K562 (cell line): ENCODE measurements around the gene GABRR3. TPM values are rescaled to one million over a fixed set of nuclear protein-coding genes. Genes with fewer than 3 reads are reported as not detected.

ENCODE experiments used
- AFF1 ChIP-seq, 2 experiments: fragments of 450-650 bp; IDR thresholded peaks; 2 replicates each; pipeline ENCODE4 v1.6.1; 2018; ENCODE audit warnings: mild to moderate bottlenecking in 2 of 2, low read depth in 1 of 2; ENCODE audit not compliant: partially characterized antibody in 2 of 2
- ATF1 ChIP-seq, 2 experiments: fragments of 450-650 bp in 1 of 2; IDR thresholded peaks; 2 replicates each; pipeline ENCODE4 v1.6.1; 2016; ENCODE audit warnings: missing compliant biosample characterization in 1 of 2, missing genetic modification characterization in 1 of 2
- E2F6 ChIP-seq, 2 experiments: IDR thresholded peaks; 2 replicates each; pipeline ENCODE4 v1.6.1; 2011; ENCODE audit warnings: borderline replicate concordance in 1 of 2, control low read depth in 1 of 2, low read depth in 1 of 2, low read length in 1 of 2, mild to moderate bottlenecking in 1 of 2, mixed read lengths in 1 of 2, moderate library complexity in 1 of 2; ENCODE audit not compliant: insufficient read depth in 1 of 2, insufficient read length in 1 of 2, poor library complexity in 1 of 2, severe bottlenecking in 1 of 2; ENCODE audit errors: extremely low read depth in 1 of 2
- MBD2 ChIP-seq: sonication (generic); IDR thresholded peaks from 2 replicates; pipeline ENCODE4 v1.6.1; 2016; ENCODE audit warnings: low read depth, borderline replicate concordance
- NKRF ChIP-seq: fragments of 450-650 bp; IDR thresholded peaks from 2 replicates; pipeline ENCODE4 v1.6.1; 2016; ENCODE audit warnings: borderline replicate concordance
- NR2C2 ChIP-seq, 2 experiments: fragments of 200-800 bp in 1 of 2; sonication (Bioruptor generic) in 1 of 2; sonication (generic) in 1 of 2; formaldehyde crosslinking in 1 of 2; IDR thresholded peaks; 2 replicates each; pipeline versions ENCODE4 v1.6.1 to v1.8.0; 2016 to 2022; ENCODE audit warnings: mild to moderate bottlenecking in 1 of 2, missing compliant biosample characterization in 1 of 2, missing genetic modification characterization in 1 of 2, missing genetic modification reagents in 1 of 2
- SIRT6 ChIP-seq: IDR thresholded peaks from one replicate; pipeline ENCODE4 v1.6.1; 2012; ENCODE audit warnings: low read depth, mild to moderate bottlenecking, control low read depth, inconsistent platforms, low read length, moderate library complexity
- TAL1 ChIP-seq: fragments of 450-650 bp; IDR thresholded peaks from 2 replicates; pipeline ENCODE4 v1.6.1; 2016; ENCODE audit warnings: mild to moderate bottlenecking
- TSHZ1 ChIP-seq: fragments of 250-450 bp; sonication (Bioruptor Pico); IDR thresholded peaks from 2 replicates; pipeline ENCODE4 v1.4.0; 2020; ENCODE audit warnings: mild to moderate bottlenecking, moderate library complexity
- UBTF ChIP-seq, 2 experiments: IDR thresholded peaks; 2 replicates each; pipeline ENCODE4 v1.6.1; 2012; ENCODE audit warnings: improper control_type of control experiment in 2 of 2, low read depth in 2 of 2, low read length in 2 of 2, borderline replicate concordance in 1 of 2
- polyA plus RNA-seq, 8 experiments: library from polyadenylated mRNA; depleted of rRNA in 4 of 8; stranded (reverse) in 5 of 8; unstranded in 3 of 8; fragments of >200 nt; fragmentation: Nextera tagmentation in 2 of 8; fragmentation: Illumina TruSeq in 1 of 8; extraction: Ambion mirVana in 2 of 8; extraction: Trizol in 1 of 8; gene quantifications; 2 replicates each; pipeline versions ENCODE4 v1.2.1 to v1.2.3, GENCODE V29; 2011 to 2014; ENCODE audit warnings: inconsistent platforms in 1 of 8, missing spikeins in 1 of 8
- total RNA-seq, 7 experiments: library from RNA; depleted of rRNA in 6 of 7; stranded (reverse); fragments of >200 nt in 6 of 7; fragmentation: Illumina TruSeq in 2 of 7; extraction: Trizol in 2 of 7; gene quantifications; 2 replicates each; pipeline versions ENCODE4 v1.2.1 to v1.2.3, GENCODE V29; 2011 to 2021; ENCODE audit warnings: low replicate concordance in 1 of 7

GABRR3 gene
- total and polyA plus RNA-seq, 9 of the 15 experiments (the other 6 are each of a cell fraction or from before 2014, with no cell fraction given), result not detected

- TF ChIP-seq E2F6 (IDR thresholded peaks at IDR 0.05; ENCODE audit: borderline replicate concordance in 1 of 2, extremely low read depth in 1 of 2, insufficient read depth in 1 of 2, insufficient read length in 1 of 2, low read depth in 1 of 2, low read length in 1 of 2, poor library complexity in 1 of 2, severe bottlenecking in 1 of 2) (peak; percentile 72 to 81), UBTF (IDR thresholded peaks at IDR 0.05; ENCODE audit: borderline replicate concordance in 1 of 2, low read depth in 2 of 2, low read length in 2 of 2) (no peak), ATF1 (CRISPR knock-in tag; IDR thresholded peaks at IDR 0.05) (no peak), ATF1 (tag; IDR thresholded peaks at IDR 0.05) (peak; percentile 18; the same call in 1 of the 2 replicates), NKRF (peak; percentile 85), TAL1 (no peak), NR2C2 (CRISPR knock-in tag; IDR thresholded peaks at IDR 0.05) (no peak), NR2C2 (tag; IDR thresholded peaks at IDR 0.05) (no peak), AFF1 (IDR thresholded peaks at IDR 0.05; ENCODE audit: low read depth in 1 of 2, partially characterized antibody in 2 of 2) (no peak), SIRT6 (no peak), MBD2 (no peak), TSHZ1 (CRISPR knock-in tag) (no peak)
Observed at GRCh38 chr3:97971679-97972567, 63.2 kb downstream of the GABRR3 start, which contains the start of gene RIOX2 (continued).
